Mucosa of descending colon (tissue), 3 donors: Measurements from ENCODE around the gene GATA6. TPM values are rescaled to one million over a fixed set of nuclear protein-coding genes. Genes with fewer than 3 reads are reported as not detected.

Source experiments
- ATAC-seq: fragments of 200-7000 bp; cut with Tn5 transposase; one replicate; pipeline ENCODE4 v1.9.1; 2020; ENCODE audit warnings: mild to moderate bottlenecking, moderate library complexity
- DNase-seq, 3 donors: peaks; one replicate each; pipeline ENCODE4 v3.0.0-alpha.2; 2020
- H3K36me3 ChIP-seq: fragments of 200-600 bp; one replicate; pipeline ENCODE4 v1.8.0; 2021; ENCODE audit warnings: low read depth, mild to moderate bottlenecking
- H3K4me1 ChIP-seq: fragments of 200-600 bp; one replicate; pipeline ENCODE4 v1.8.0; 2021; ENCODE audit warnings: low read depth, mild to moderate bottlenecking
- H3K4me3 ChIP-seq: fragments of 200-600 bp; one replicate; pipeline ENCODE4 v1.8.0; 2021; ENCODE audit warnings: mild to moderate bottlenecking
- H3K9me3 ChIP-seq: fragments of 200-600 bp; one replicate; pipeline ENCODE4 v1.8.0; 2021; ENCODE audit warnings: mild to moderate bottlenecking
- intact Hi-C, 2 donors: fragments of 100-400 bp; cut with DNase I in 1 of 2; cut with micrococcal nuclease in 1 of 2; formaldehyde crosslinking; loops; one replicate each; pipeline versions ENCODE4 v1.11.0 to v1.11.1; 2022; cut with DNase I, micrococcal nuclease
- total RNA-seq, 3 donors: library from RNA; stranded (reverse); fragmentation: NEBNext Ultra II Directional in 2 of 3; extraction: Animal tissue kit (Norgen Biotek cat#: 25700) in 2 of 3; gene quantifications; one replicate each; pipeline versions ENCODE4 v1.2.1 to v1.2.4, GENCODE V29; 2021 to 2023
- TF ChIP-seq, protein P1 (sequence below): fragments of 200-600 bp; IDR thresholded peaks from one replicate; pipeline ENCODE4 v1.8.0; 2022; ENCODE audit warnings: antibody characterized with exemption, mild to moderate bottlenecking
- donor health status: DM: no; HTN: no; CAD: no; lungs with moderate emphysema.
- donor health status: DM: no; HTN: no; CAD: no.
- donor health status: DM: no; HTN: yes; CAD: no.

GATA6 gene
- total RNA-seq, 3 donors from 2014 or later: 21.9 to 58.8 (median 43.3) TPM

DNA sequence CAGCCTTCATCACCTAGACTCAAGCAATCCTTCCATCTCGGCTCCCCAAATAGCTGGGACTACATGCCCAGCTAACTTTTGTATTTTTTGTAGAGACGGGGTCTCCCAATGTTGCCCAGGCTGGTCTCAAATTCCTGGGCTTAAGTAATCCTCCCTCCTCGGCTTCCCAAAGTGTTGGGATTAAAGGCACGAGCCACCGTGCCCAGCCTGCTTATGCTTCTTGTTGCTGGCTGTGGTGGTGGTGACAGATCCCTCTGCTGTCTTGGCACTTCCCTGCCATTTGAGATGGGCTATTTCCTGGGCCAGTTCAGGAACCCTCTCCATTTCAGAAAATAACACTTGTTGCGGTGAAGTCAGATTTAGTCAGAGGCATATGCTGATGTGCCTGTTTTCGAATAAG lies 28.8 kb downstream of the GATA6 start:
- no peaks in the 10 kb centered on the region for H3K9me3 ChIP-seq
- no peak overlapping the region for H3K4me3 ChIP-seq
- intact Hi-C loops: no loop called here
- peaks cover 6% of the 10 kb centered on the region for H3K36me3 ChIP-seq
- DNase-seq: no peak
- H3K4me1 ChIP-seq: peaks cover 22% of the 10 kb centered on the region
- no peak for ATAC-seq
- TF ChIP-seq, protein P1, sequence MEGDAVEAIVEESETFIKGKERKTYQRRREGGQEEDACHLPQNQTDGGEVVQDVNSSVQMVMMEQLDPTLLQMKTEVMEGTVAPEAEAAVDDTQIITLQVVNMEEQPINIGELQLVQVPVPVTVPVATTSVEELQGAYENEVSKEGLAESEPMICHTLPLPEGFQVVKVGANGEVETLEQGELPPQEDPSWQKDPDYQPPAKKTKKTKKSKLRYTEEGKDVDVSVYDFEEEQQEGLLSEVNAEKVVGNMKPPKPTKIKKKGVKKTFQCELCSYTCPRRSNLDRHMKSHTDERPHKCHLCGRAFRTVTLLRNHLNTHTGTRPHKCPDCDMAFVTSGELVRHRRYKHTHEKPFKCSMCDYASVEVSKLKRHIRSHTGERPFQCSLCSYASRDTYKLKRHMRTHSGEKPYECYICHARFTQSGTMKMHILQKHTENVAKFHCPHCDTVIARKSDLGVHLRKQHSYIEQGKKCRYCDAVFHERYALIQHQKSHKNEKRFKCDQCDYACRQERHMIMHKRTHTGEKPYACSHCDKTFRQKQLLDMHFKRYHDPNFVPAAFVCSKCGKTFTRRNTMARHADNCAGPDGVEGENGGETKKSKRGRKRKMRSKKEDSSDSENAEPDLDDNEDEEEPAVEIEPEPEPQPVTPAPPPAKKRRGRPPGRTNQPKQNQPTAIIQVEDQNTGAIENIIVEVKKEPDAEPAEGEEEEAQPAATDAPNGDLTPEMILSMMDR: no peak

DNA sequence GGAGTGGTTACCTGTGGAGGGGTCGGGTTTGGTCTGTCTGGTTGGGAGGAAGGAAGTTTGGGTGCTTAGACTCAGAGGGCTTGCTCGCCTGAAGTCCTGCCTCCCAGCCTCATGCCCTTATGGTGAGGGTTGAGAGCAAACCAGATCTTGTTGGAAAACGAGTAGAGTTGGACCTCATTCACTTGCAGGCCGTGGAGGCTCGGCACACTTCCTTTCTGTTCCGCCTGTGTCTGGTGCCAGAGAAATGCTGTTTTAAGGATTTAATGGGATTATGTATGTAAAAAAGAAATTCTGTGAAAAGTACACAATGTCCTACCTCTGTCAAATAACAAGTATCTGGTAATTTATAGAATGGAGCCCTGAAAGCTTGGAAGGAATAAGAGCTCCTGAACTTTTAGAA lies 29.6 kb downstream of the GATA6 start:
- no peaks in the 10 kb centered on the region for H3K9me3 ChIP-seq
- no peak for ATAC-seq
- peaks cover 22% of the 10 kb centered on the region for H3K4me1 ChIP-seq
- peaks cover 6% of the 10 kb centered on the region for H3K36me3 ChIP-seq
- H3K4me3 ChIP-seq: no peak overlapping the region
- intact Hi-C loops: no loop called here
- TF ChIP-seq, protein P1: no peak
- no peak for DNase-seq

DNA sequence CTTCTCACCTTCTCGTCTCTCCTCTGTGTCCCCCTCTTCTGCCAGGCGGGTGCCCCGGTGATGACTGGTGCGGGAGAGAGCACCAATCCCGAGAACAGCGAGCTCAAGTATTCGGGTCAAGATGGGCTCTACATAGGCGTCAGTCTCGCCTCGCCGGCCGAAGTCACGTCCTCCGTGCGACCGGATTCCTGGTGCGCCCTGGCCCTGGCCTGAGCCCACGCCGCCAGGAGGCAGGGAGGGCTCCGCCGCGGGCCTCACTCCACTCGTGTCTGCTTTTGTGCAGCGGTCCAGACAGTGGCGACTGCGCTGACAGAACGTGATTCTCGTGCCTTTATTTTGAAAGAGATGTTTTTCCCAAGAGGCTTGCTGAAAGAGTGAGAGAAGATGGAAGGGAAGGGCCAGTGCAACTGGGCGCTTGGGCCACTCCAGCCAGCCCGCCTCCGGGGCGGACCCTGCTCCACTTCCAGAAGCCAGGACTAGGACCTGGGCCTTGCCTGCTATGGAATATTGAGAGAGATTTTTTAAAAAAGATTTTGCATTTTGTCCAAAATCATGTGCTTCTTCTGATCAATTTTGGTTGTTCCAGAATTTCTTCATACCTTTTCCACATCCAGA lies 31.3 kb downstream of the GATA6 start:
- Histone ChIP-seq H3K36me3 (peaks cover 6% of the 10 kb centered on the region), H3K4me3 (no peak overlapping the region), H3K9me3 (no peaks in the 10 kb centered on the region), H3K4me1 (peaks cover 13% of the 10 kb centered on the region)
- intact Hi-C loops: no loop called here
- no peak for DNase-seq
- ATAC-seq: no peak
- TF ChIP-seq, protein P1: no peak

GRCh38 chr18:22203035-22203434 lies 33.6 kb downstream of the GATA6 start:
- Histone ChIP-seq H3K4me3 (no peak overlapping the region), H3K4me1 (peaks cover 6% of the 10 kb centered on the region), H3K36me3 (peaks cover 6% of the 10 kb centered on the region), H3K9me3 (no peaks in the 10 kb centered on the region)
- DNase-seq (no peak), ATAC-seq (no peak)
- TF ChIP-seq, protein P1: no peak
- intact Hi-C loops: no loop called here

GRCh38 chr18:22203536-22204213 lies 34.3 kb downstream of the GATA6 start:
- intact Hi-C loops: no loop called here
- TF ChIP-seq, protein P1: no peak
- Histone ChIP-seq H3K36me3 (peaks cover 6% of the 10 kb centered on the region), H3K4me3 (no peak overlapping the region), H3K4me1 (peaks cover 4% of the 10 kb centered on the region), H3K9me3 (no peaks in the 10 kb centered on the region)
- no peak for ATAC-seq
- DNase-seq: no peak
